ENCODE measurements around the gene GRIK3. TPM values are rescaled to one million over a fixed set of nuclear protein-coding genes. Genes with fewer than 3 reads are reported as not detected.
"Not testable (repeated sequence)": the region's sequence is repeated elsewhere in the genome, so short reads cannot be mapped to it uniquely, and the experiment has no call there.

GRIK3 gene
- polyA plus RNA-seq, 2 of the 4 experiments (the other 2 are of a cell fraction) = not detected

DNA sequence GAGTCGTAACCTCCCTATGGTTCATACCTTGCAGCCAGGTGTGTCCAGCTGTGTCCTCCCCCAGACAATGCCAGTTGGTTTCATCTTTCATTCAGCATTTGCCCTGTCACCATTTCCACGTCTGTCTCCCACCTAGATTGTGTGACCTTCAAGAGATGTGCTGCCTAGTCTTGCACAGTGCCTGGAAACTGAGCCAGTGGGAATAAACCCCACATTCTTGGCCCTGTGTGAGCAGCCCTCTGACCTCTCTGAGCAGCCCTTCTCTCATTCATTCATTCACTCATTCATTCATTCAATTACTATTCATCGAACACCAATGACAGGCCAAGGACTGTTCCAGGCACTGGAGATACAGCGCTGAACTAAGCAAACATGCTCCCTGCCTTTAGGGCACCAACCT is 115.7 kb downstream of the GRIK3 start:
- ChIA-PET CTCF (no interaction called here), POLR2A (no interaction called here)
- Histone ChIP-seq H3K27ac (no peak overlapping the region), H3K4me2 (no peak overlapping the region), H3K9me3 (no peaks in the 10 kb centered on the region), H3K4me1 (no peaks in the 10 kb centered on the region), H3K4me3 (no peak overlapping the region)
- DNase-seq (ENCODE audit: low read depth in 1 of 2, low spot score in 1 of 2) (no peak), FAIRE-seq (no peak), ATAC-seq (no peak)
- TF ChIP-seq, protein P1, sequence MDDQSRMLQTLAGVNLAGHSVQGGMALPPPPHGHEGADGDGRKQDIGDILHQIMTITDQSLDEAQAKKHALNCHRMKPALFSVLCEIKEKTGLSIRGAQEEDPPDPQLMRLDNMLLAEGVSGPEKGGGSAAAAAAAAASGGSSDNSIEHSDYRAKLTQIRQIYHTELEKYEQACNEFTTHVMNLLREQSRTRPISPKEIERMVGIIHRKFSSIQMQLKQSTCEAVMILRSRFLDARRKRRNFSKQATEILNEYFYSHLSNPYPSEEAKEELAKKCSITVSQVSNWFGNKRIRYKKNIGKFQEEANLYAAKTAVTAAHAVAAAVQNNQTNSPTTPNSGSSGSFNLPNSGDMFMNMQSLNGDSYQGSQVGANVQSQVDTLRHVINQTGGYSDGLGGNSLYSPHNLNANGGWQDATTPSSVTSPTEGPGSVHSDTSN (IDR thresholded peaks at IDR 0.05) = no peak
- TF ChIP-seq POLR2A (IDR thresholded peaks at IDR 0.05; ENCODE audit: low read length) (no peak), ZC3H11A (IDR thresholded peaks at IDR 0.05) (no peak), KDM1A (IDR thresholded peaks at IDR 0.05; ENCODE audit: low read depth) (no peak), EP300 (IDR thresholded peaks at IDR 0.05) (no peak), EHMT2 (IDR thresholded peaks at IDR 0.05; ENCODE audit: low read depth) (no peak), RNF2 (IDR thresholded peaks at IDR 0.05; ENCODE audit: borderline replicate concordance, low read depth) (no peak), SREBF2 (IDR thresholded peaks at IDR 0.05) (no peak)
- TF ChIP-seq, protein P2, sequence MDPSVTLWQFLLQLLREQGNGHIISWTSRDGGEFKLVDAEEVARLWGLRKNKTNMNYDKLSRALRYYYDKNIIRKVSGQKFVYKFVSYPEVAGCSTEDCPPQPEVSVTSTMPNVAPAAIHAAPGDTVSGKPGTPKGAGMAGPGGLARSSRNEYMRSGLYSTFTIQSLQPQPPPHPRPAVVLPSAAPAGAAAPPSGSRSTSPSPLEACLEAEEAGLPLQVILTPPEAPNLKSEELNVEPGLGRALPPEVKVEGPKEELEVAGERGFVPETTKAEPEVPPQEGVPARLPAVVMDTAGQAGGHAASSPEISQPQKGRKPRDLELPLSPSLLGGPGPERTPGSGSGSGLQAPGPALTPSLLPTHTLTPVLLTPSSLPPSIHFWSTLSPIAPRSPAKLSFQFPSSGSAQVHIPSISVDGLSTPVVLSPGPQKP (IDR thresholded peaks at IDR 0.05; ENCODE audit: low read depth, low read length) = no peak
- 29% methylated on average over 4 of the region's 4 CpGs for WGBS (ENCODE audit: missing lambda C conversion rate)

DNA sequence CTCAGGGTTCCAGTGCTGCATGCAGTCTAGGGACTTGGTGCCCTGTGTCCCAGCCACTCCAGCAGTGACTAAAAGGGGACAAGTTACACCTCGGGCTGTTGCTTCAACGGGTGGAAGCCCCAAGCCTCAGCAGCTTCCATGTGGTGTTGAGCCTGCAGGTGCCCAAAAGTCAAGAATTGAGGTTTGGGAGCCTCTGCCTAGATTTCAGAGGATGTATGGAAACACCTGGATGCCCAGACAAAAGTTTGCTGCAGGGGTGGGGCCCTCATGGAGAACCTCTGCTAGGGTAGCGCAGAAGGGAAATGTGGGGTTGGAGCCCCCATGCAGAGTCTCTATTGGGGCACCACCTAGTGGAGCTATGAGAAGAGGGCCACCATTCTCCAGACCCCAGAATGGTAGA is 117.8 kb downstream of the GRIK3 start:
- FAIRE-seq; DNase-seq (ENCODE audit: low read depth in 1 of 2, low spot score in 1 of 2); H3K27ac ChIP-seq; H3K9me3 ChIP-seq; H3K4me3 ChIP-seq; ATAC-seq; POLR2A ChIA-PET; H3K4me2 ChIP-seq; H3K4me1 ChIP-seq: not testable (repeated sequence)
- WGBS (ENCODE audit: missing lambda C conversion rate) = 0% methylated on average over 3 of the region's 3 CpGs
- CTCF ChIA-PET = interaction anchor here (0.6 kb wide), 1 partner anchor 321 kb away, joined by 3 read pairs; no protein-coding TSS in a partner anchor

DNA sequence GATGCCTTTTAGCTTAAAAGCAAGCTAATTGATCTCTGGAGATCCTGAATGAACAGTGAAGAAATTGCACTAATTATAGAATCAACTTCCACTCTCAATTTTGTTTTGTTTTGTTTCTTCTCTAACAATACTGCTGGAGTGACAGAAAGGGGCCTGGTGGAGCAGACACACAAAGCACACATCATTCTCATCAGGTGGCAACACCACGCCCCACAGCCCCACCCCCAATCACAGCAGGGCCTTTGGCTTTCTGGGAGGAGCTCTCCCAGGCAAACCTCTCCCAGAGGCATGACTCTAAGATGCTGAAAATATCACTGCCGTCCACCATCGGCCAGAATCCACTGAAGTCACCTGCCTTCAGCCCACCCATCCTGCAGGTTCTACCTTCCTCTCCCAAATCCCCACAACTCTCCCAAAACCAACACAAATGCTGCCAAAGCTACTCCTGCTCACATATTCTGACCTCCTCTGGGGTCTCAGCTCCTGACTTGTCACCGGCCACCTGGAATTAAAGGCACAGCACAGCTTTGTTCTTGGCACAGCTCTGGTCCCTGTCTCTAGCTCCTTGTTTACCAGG is 120.7 kb downstream of the GRIK3 start:
- DNase-seq (ENCODE audit: low read depth in 1 of 2, low spot score in 1 of 2) (no peak), ATAC-seq (no peak)
- CTCF ChIA-PET = no interaction called here

DNA sequence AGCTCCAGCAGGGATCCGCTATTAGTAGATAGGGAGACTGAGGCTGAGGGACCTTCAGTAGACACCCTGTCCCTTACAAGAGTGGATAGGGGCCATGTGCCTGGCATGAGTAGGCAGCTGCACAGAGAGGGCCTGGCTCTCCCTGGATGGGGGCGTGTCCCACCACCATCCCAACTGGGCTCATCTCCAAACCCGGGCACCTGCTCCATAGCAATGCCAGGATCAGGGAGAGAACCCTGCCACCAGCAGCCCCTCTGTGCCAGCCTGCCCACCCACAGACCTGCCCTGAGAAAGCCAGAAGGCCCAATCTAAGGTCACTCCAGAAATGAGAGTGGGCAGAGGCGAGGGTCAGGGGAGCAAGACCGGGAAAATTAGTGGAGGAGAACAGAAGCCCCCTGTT is 121.3 kb downstream of the GRIK3 start:
- TF ChIP-seq CBX8 (IDR thresholded peaks at IDR 0.05) (no peak), RCOR1 (IDR thresholded peaks at IDR 0.05; ENCODE audit: low read depth, low read length) (no peak), EHMT2 (IDR thresholded peaks at IDR 0.05; ENCODE audit: low read depth) (no peak), FOSB (CRISPR knock-in tag; IDR thresholded peaks at IDR 0.05) (no peak), TP53 (CRISPR knock-in tag; IDR thresholded peaks at IDR 0.05) (no peak), KDM1A (IDR thresholded peaks at IDR 0.05; ENCODE audit: low read depth) (no peak), CBX2 (IDR thresholded peaks at IDR 0.05; ENCODE audit: borderline replicate concordance, low read depth) (no peak)
- TF ChIP-seq, protein P3, sequence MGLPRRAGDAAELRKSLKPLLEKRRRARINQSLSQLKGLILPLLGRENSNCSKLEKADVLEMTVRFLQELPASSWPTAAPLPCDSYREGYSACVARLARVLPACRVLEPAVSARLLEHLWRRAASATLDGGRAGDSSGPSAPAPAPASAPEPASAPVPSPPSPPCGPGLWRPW (IDR thresholded peaks at IDR 0.05) = no peak
- TF ChIP-seq, protein P4, sequence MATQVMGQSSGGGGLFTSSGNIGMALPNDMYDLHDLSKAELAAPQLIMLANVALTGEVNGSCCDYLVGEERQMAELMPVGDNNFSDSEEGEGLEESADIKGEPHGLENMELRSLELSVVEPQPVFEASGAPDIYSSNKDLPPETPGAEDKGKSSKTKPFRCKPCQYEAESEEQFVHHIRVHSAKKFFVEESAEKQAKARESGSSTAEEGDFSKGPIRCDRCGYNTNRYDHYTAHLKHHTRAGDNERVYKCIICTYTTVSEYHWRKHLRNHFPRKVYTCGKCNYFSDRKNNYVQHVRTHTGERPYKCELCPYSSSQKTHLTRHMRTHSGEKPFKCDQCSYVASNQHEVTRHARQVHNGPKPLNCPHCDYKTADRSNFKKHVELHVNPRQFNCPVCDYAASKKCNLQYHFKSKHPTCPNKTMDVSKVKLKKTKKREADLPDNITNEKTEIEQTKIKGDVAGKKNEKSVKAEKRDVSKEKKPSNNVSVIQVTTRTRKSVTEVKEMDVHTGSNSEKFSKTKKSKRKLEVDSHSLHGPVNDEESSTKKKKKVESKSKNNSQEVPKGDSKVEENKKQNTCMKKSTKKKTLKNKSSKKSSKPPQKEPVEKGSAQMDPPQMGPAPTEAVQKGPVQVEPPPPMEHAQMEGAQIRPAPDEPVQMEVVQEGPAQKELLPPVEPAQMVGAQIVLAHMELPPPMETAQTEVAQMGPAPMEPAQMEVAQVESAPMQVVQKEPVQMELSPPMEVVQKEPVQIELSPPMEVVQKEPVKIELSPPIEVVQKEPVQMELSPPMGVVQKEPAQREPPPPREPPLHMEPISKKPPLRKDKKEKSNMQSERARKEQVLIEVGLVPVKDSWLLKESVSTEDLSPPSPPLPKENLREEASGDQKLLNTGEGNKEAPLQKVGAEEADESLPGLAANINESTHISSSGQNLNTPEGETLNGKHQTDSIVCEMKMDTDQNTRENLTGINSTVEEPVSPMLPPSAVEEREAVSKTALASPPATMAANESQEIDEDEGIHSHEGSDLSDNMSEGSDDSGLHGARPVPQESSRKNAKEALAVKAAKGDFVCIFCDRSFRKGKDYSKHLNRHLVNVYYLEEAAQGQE (IDR thresholded peaks at IDR 0.05) = no peak
- ChIA-PET POLR2A (no interaction called here), CTCF (no interaction called here)
- ATAC-seq (no peak), FAIRE-seq (no peak), DNase-seq (ENCODE audit: low read depth in 1 of 2, low spot score in 1 of 2) (no peak)
- no peak overlapping the region for H3K4me2 ChIP-seq
- 25% methylated on average over 3 of the region's 5 CpGs for WGBS (ENCODE audit: missing lambda C conversion rate)
- H3K27ac ChIP-seq = no peak overlapping the region
- H3K9me3 ChIP-seq = no peaks in the 10 kb centered on the region
- H3K4me1 ChIP-seq = no peaks in the 10 kb centered on the region
- no peak overlapping the region for H3K4me3 ChIP-seq

More for the DNA sequence above, 120.7 kb downstream of the GRIK3 start:
- Histone ChIP-seq H3K27ac (no peak overlapping the region), H3K4me3 (no peak overlapping the region), H3K4me1 (no peaks in the 10 kb centered on the region), H3K4me2 (no peak overlapping the region), H3K9me3 (no peaks in the 10 kb centered on the region)
- 0% methylated on average over 4 of the region's 4 CpGs for WGBS (ENCODE audit: missing lambda C conversion rate)
- no peak for FAIRE-seq
- no peak for TF ChIP-seq CBX8 (IDR thresholded peaks at IDR 0.05)
- TF ChIP-seq NR3C1 (IDR thresholded peaks at IDR 0.05) = no peak
- TF ChIP-seq ESRRA (IDR thresholded peaks at IDR 0.05; ENCODE audit: borderline replicate concordance, low read length) = no peak
- TF ChIP-seq, protein P5, sequence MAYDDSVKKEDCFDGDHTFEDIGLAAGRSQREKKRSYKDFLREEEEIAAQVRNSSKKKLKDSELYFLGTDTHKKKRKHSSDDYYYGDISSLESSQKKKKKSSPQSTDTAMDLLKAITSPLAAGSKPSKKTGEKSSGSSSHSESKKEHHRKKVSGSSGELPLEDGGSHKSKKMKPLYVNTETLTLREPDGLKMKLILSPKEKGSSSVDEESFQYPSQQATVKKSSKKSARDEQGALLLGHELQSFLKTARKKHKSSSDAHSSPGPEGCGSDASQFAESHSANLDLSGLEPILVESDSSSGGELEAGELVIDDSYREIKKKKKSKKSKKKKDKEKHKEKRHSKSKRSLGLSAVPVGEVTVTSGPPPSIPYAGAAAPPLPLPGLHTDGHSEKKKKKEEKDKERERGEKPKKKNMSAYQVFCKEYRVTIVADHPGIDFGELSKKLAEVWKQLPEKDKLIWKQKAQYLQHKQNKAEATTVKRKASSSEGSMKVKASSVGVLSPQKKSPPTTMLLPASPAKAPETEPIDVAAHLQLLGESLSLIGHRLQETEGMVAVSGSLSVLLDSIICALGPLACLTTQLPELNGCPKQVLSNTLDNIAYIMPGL (CRISPR knock-in tag; IDR thresholded peaks at IDR 0.05; ENCODE audit: borderline replicate concordance) = no peak
- TF ChIP-seq, protein P6, sequence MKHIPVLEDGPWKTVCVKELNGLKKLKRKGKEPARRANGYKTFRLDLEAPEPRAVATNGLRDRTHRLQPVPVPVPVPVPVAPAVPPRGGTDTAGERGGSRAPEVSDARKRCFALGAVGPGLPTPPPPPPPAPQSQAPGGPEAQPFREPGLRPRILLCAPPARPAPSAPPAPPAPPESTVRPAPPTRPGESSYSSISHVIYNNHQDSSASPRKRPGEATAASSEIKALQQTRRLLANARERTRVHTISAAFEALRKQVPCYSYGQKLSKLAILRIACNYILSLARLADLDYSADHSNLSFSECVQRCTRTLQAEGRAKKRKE (CRISPR knock-in tag; IDR thresholded peaks at IDR 0.05; ENCODE audit: low read depth) = no peak
- no peak for TF ChIP-seq EP300 (IDR thresholded peaks at IDR 0.05)
- TF ChIP-seq EHMT2 (IDR thresholded peaks at IDR 0.05; ENCODE audit: low read depth) = no peak
- POLR2A ChIA-PET = no interaction called here
